HUDEP-2 (cell line): ENCODE measurements around the gene GABRP.
"Not testable (repeated sequence)": the region's sequence is repeated elsewhere in the genome, so short reads cannot be mapped to it uniquely, and the experiment has no call there.

Experiments used
- DNase-seq, 76 experiments: peaks; one replicate each; lab custom pipeline; 2025; ENCODE audit not compliant: unreplicated experiment in 76 of 76; lab: John Stamatoyannopoulos, UW

The GABRP gene

DNA sequence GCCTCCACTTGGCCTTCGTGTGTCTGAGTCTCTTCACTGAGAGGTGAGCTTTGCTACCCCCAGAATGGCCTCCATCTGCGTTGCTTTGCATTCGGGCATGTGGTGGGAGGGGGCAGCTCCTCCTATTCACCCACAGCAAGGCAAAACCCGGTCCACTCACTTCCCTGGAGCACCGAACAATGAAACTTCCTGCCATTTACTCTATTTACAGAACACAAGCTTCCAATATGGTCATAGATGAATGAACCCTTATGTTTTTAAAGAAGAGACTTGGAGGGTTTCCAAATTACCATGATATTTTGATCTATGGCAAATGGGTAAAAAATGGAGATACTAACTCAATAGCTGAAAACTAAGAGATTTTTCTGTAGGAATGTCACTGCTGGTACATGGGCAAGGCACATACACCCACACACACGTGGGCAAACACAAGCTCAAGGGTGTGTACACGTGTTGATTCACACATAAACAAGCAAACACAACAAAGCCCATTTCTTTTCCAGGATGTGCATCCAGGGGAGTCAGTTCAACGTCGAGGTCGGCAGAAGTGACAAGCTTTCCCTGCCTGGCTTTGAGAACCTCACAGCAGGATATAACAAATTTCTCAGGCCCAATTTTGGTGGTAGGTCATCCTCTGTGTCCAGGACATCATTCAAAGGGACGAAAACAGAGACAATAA lies 5.2 kb downstream of the GABRP start:
- no peak for DNase-seq

DNA sequence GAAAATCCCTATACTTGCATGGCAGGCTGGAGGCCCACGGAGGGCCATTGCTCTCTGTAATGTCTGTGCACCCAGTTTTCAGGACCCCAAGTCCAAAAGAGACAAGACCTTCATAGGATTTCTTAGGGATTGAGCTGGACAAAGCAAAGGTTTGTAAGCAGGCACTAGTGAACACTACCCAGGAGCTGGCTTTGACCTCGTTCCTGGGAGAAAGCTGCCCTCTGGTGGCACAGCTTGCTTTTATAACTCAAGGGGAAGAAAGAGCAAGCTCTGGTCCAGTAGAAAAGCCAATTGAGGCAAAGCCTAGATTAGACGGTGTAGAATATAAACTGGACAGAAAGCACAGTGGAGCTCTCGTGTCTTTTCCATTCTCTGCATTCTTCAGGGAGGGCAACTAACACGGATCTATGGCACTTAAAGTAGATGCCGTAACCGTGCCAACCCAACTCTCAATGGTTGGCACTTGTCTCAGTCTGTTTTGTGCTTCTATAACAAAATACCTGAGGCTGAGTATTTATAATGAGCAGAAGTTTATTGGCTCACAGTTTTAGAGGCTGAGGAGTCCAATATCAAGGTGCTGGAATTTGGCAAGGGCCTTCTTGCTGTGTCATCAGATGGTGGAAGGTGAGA lies 7.9 kb downstream of the GABRP start:
- DNase-seq = peak in 43 of 76 experiments; percentile 2 to 59 (median 18)

DNA sequence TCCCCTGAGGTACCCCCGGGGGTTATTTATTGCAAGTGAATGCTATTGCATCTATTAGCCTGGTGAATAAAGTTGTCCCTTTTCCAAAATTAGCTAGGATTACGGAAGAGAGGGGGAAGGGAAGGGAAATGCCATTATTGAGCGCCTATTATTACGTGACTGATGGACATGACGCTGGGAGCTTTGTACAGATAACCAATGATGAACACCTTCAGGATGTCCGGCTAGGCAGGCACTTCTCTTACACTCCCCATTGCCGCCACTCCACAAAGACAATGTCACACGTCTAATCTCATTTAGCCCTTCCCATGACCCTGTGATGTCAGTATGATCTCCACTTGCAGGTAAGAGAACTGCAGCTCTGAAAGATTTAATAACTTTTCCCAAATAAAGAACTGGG lies 9.4 kb downstream of the GABRP start:
- no peak for DNase-seq

DNA sequence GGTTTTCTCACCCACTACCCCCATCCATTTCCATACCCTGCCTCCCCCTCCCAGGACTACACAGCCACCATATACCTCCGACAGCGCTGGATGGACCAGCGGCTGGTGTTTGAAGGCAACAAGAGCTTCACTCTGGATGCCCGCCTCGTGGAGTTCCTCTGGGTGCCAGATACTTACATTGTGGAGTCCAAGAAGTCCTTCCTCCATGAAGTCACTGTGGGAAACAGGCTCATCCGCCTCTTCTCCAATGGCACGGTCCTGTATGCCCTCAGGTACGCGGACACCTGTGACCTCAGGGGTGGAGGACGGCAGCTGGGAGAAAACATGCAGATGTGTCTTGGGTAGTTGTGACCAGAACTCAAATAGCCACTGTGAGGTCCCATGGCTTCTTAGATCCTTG lies 11.6 kb downstream of the GABRP start:
- no peak for DNase-seq

DNA sequence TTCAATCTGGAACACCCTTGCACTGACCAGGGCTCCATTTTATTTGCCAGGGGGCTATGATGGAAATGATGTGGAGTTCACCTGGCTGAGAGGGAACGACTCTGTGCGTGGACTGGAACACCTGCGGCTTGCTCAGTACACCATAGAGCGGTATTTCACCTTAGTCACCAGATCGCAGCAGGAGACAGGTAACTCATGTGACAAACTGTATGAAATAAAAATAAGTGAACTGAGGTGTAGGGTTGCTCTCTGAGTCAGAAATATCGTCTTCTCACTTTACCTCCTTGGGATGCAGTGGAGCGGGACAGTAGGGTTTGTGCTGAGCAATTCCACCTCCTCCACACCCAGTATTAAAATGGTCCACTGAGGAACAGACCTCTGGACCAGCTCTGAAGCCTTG lies 22.1 kb downstream of the GABRP start:
- no peak for DNase-seq

DNA sequence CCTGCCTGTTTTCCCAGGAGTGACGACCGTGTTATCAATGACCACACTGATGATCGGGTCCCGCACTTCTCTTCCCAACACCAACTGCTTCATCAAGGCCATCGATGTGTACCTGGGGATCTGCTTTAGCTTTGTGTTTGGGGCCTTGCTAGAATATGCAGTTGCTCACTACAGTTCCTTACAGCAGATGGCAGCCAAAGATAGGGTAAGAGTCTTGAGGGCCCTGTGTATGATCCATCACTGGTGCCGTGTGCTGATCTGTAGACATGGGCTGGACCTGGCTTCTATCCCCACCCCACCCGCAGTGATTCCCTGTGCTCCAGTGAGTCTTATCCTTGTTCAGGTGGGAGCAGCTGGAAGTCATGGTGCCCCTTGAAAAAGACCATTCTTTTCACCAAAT lies 26.0 kb downstream of the GABRP start:
- DNase-seq = peak in 17 of 76 experiments; percentile 0 to 27 (median 8)

DNA sequence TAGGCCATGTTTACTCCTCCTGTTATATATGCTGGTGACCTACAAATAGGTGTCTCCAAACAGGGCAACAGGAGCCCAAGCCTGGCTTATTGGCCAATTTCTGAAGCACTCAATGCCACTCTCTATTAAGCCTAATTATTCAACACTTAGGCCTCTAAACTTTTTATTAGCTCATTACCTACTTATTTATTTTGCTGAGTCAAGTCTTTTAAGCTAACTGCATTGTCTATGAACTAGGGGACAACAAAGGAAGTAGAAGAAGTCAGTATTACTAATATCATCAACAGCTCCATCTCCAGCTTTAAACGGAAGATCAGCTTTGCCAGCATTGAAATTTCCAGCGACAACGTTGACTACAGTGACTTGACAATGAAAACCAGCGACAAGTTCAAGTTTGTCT lies 28.2 kb downstream of the GABRP start:
- DNase-seq = no peak

DNA sequence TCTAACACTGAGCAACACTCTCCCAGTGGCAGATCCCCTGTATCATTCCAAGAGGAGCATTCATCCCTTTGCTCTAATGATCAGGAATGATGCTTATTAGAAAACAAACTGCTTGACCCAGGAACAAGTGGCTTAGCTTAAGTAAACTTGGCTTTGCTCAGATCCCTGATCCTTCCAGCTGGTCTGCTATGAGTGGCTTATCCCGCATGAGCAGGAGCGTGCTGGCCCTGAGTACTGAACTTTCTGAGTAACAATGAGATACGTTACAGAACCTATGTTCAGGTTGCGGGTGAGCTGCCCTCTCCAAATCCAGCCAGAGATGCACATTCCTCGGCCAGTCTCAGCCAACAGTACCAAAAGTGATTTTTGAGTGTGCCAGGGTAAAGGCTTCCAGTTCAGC lies 29.7 kb downstream of the GABRP start:
- DNase-seq = no peak

DNA sequence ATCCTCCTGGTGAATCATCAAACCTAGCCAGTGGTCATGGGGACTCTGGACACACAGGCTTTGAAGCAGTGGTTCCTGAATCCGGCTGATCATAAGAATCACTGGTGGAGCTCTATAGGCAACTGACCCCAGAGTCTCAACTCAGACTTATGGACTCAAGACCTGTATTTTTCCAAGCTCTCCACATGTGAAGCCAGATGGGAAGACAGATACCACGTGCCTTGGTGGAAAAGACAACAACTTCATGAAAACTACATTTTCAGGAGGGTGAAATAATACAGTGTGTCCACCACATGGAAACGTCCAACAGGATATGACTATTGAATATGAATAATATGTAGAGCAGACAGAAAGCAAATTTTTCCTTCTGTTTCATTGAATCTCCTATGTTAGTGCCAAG lies 33.7 kb downstream of the GABRP start:
- DNase-seq = no peak

DNA sequence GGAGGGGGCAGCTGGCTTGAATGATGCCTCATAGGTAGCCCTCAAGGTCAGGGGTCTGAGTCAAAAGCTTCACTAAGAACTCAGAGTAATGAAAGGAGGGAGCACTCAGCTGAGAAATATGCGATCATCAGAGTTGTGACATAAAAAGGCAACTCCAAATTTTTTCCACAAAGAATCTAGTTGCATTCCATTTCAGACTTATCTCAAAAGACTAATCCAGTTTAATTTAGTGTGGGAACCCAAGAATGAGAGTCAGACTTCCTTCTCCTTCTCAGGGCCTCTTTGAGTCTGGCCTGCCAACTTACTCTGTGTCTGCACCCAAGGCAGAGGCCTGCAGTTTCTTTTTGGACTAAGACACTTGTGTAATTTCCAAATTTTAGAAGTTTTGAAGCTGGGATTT lies 34.7 kb downstream of the GABRP start:
- no peak for DNase-seq

DNA sequence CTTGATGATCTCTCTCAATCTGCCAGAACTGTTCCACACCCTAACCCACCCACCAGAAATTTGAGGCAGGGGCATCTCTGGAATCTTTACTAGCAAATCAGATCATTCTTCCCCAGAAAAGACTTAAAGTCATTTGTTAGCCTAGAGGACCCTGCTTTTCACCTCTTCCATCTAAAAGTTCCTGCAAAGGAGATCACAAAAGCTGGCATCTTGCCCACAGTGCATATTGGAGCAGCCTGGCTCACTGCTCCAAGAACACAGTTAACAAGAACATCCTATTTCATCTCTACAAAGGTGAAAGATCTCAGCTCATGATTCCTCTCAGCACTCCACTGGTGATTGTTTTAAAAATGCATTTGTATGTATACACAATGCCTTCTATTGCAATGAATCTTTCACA lies 36.3 kb downstream of the GABRP start:
- no peak for DNase-seq

DNA sequence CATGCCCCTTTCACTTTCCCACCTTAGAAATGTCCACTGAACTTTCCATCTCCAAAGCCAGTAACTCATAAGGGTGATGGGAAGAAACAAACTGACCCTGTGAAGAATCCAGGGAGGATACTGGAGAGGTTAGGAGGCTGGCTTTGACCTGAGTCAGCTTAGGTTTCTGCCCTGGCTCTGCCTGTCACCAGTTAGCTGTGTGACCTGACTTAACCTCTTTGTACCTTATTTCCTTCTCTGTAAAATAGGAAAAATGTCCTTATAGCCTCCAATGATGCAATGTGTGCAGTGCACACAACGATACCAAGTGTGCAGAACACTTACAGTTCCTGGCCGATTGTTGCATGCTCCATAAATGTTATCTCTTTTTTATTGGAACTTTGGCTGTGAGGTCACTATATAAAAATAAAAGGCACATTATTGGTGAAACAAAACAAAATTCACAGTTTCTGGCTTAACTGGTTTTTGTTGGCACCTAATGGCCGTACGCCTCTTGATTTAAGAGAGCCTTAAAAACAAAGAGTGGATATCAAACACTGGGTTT lies 37.8 kb downstream of the GABRP start:
- no peak for DNase-seq

DNA sequence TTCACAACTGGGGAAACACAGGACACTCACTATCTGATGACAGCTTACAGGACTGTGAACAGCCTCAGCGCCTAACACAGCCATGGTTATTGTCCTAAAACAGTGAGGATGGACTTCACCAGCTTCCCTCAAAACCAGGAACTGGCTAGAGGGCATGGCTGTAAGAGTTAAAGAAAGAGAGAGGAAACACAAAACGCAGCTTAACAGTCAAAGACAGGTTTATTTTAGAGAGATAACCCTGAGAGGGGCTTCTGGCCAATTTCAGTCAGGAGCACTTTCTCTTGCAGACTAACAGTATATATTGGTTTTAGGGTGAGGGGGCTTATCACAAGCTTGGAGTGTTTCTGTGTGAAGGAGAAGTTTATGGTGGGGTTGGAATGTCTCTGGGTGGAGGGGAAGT lies 42.6 kb downstream of the GABRP start:
- DNase-seq = no peak

DNA sequence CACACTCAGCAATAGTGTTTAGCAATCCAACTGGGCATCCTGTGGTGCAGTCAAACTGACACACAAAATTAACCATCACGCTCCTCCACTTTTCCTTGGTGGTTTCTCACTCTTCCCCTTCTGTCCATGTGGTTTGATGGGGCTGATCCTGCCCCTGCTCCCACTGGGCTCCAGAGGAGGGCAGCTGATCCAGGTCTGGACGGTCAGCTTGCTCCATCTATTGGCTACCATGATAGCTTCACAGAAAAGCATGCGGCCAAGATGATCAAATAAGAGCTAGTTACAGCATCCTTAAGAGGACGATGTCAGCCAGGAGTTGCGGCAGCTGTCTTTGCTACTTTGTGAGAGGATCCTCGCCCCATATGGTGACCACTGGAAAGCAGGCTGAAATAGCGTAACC lies 48.7 kb downstream of the GABRP start:
- DNase-seq = no peak

DNA sequence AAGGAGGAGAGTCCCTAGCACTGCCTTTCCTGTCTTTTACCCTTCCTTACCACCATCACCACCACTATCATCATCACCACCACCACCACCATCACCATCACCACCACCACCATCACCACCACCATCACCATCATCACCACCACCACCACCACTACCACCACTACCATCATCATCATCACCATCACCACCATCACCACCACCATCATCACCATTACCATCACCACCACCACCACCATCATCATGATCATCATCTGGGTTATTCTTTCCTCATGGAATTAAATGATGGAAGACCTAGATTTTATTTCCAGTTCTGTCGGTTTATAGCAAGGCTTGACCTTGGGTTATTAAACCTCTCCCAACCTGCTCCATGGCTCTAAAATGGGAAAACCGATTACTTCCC lies 50.5 kb downstream of the GABRP start:
- not testable (repeated sequence) for DNase-seq

DNA sequence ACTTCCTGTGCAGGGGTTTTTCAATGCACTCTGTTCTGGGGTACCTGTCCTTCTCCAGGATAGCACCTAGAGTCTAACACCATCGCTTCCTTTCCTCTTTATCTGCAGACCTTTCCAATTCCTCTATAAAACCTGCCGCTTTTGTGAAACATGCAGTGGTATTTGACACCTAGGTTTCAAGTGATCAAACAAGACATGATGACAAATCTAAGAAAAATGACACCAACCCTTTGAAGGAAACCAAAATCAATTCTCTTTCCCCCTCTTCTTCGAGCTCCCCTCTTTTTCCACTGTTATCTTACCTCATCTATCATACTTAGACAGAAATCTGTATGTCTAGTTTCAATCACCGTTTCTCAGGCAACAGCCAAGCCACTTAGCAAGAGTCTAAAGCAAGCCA lies 52.7 kb downstream of the GABRP start:
- no peak for DNase-seq

DNA sequence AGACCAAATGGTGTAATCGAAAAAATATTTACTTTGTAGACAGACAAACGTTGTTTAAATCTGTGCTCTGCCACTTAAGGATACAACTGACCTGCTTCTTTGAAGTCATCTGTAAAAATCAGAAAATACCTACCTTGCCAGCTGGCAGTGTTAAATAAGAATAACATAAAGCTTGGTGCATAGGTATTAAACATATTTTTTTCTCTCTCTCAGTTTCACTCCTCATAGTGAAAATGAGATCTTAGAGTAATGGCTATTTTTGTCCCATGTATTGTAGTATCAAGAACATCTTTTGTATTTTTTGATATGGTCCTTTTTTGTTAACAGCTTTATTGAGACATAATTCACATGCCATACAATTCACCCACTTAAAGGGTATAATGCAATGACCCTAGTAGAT lies 60.3 kb downstream of the GABRP start:
- no peak for DNase-seq

DNA sequence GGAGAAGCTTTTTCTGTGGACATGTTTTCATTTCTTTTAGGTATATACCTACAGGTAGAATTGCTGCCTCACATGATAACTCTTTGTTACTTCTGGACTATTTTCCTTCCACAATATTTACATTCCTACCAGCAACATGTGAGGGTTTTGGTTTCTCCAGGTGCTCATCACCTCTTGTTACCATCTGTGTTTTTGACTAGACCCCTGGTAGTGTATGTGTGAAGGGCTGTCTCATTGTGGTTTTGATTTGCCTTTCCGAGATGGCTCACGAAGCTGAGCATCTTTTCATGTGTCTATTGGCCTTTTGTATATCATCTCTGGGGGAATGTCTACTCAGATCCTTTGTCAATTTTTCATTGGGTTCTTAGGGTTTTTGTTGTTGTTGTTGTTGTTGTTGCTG lies 61.1 kb downstream of the GABRP start:
- no peak for DNase-seq

DNA sequence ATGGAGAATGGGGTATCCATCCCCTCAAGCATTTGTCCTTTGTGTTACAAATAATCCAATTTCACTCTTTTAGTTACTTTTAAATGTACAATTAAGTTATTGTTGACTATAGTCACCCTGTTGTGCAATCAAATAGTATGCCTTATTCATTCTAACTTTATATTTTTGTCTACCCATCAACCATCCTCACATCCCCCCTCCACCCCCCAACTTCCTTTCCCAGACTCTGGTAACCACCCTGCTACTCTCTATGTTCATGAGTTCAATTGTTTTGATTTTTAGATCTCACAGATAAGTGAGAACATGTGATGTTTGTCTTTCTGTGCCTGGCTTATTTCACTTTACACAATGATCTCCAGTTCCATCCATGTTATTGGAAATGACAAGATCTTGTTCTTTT lies 62.9 kb downstream of the GABRP start:
- DNase-seq = no peak

DNA sequence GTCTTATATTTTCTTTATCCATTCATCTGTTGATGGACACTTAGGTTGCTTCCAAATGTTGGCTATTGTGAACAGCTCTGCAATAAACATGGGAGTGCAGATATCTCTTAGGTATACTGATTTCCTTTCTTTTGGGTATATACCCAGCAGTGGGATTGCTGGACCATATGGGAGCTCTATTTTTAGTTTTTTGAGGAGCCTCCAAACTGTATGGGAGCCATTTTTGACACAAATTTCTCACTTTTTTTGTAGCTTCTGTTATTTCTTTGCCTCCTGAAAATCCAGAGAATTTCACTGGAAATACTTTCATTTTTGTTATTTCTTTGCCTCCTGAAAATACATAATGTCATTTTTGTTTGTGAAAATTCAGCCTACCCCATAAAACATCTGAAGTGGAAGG lies 63.3 kb downstream of the GABRP start:
- DNase-seq = no peak

DNA sequence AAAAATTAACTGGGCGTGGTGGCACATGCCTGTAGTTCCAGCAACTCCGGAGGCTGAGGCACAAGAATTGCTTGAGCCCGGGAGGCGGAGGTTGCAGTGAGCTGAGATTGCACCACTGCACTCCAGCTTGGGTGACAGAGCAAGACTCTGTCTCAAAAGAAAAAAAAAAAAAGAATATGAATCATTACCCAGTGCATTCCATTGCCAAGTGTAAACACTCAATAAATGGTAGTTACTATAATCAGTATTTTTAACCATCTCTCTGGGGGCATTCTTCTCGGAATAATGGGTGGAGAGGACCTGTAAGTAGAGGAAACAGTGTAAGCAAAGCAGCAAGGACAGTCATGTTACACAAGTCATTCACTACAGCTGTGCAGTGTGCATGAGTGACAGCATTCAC lies 64.5 kb downstream of the GABRP start:
- DNase-seq = no peak

DNA sequence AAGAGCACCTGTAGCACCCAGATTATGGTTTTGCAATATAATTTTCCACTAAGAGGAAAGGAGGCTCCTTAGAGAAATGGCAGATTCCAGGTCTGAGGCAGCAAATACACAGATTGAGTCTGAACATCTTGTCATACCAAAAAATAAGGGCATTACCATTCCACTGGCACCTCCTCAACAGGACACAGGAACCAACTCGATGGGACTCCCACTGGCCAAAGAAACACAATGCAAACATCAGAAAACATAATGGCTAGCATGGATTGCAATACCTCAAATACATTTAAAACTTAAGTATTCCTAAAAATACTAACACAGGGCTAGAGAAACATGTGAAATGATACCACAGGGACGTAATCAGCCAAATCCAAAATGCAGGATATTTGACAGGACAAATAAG lies 65.8 kb downstream of the GABRP start:
- DNase-seq = no peak

DNA sequence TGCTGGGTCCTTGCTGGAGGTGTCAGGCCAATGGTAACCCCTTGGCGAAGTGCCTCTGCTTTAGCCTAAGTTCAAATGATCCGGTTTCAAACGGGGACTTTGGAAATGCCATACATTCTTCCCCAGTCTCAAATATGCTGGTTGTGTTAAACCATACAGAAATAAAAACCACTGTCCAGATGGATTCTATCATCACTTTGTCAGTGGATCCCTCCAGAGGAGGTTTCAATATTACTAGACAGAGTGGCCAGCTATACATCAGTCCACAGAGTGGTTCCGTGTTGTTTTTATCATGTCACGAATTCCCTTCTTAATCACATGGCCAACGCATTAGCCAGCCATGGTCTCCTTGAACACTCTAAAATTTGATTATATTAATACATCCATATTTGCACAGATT lies 71.0 kb downstream of the GABRP start:
- no peak for DNase-seq
